PFSK-1 (cell line): ENCODE data around the gene LHX3.

ENCODE experiments used
- FOXP2 ChIP-seq: optimal IDR thresholded peaks from 2 replicates; pipeline ENCODE3; 2011; ENCODE audit warnings: borderline replicate concordance, control low read depth, inconsistent platforms; ENCODE audit not compliant: insufficient read depth; ENCODE audit errors: extremely low read length, extremely low read depth
- POLR2AphosphoS5 ChIP-seq: IDR thresholded peaks from 2 replicates; pipeline ENCODE4 v1.6.1; 2012; ENCODE audit warnings: low read depth, mild to moderate bottlenecking, control low read depth, low read length, moderate library complexity
- SIN3A ChIP-seq: IDR thresholded peaks from 2 replicates; pipeline ENCODE4 v1.6.1; 2012; ENCODE audit warnings: mild to moderate bottlenecking, low read length, moderate library complexity, borderline replicate concordance; ENCODE audit not compliant: insufficient read depth
- TAF1 ChIP-seq: IDR thresholded peaks from 2 replicates; pipeline ENCODE4 v1.6.1; 2012; ENCODE audit warnings: low read length, control low read depth, borderline replicate concordance; ENCODE audit not compliant: insufficient read depth
- TF ChIP-seq, protein P1 (sequence below), 2 experiments: IDR thresholded peaks; 2 replicates each; pipeline versions ENCODE4 v1.6.1 to v1.8.0; 2011 to 2012; ENCODE audit warnings: low read depth in 2 of 2, low read length in 2 of 2, control low read depth in 1 of 2, inconsistent platforms in 1 of 2, mild to moderate bottlenecking in 1 of 2, moderate library complexity in 1 of 2; ENCODE audit not compliant: insufficient read depth in 1 of 2

LHX3 gene

DNA sequence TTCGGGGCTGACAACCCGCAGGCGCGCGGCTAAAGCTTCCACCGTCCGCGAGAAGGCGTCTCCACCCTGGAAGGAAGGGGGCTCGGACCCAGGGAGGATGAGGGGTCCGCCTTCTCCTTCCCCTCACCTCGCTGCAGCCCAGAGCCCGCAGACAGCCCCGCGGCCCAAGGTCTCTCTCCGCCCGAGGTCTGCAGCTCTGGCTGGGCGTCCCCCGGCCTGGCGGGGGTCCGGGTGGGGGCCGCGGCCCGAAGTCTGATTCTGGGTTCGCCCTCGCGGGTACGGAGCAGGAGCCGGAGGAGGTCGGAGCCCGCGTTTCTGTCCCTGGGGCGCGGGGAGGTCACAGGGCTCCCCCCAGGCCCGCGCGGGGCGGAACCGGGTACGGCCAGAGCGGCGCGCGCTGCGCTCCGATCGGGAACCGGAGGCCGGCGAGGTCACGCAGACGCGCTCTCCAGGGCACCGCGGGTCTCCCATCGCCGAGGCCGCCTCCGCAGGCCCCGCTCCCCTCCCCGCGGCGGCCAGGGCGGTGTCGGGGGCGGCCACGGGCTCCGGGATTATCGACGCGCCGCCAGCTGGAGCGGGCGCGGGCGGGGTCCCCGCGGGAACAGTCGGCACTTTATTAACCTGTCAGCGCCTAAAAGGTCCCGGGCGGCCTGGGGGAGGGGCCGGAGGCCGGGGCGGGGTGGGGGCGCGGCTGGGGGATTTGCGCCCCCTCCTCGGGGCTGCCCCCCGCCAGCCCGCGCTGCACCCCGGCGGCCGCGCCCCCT is 11.6 kb downstream of the LHX3 start:
- TF ChIP-seq, protein P1, sequence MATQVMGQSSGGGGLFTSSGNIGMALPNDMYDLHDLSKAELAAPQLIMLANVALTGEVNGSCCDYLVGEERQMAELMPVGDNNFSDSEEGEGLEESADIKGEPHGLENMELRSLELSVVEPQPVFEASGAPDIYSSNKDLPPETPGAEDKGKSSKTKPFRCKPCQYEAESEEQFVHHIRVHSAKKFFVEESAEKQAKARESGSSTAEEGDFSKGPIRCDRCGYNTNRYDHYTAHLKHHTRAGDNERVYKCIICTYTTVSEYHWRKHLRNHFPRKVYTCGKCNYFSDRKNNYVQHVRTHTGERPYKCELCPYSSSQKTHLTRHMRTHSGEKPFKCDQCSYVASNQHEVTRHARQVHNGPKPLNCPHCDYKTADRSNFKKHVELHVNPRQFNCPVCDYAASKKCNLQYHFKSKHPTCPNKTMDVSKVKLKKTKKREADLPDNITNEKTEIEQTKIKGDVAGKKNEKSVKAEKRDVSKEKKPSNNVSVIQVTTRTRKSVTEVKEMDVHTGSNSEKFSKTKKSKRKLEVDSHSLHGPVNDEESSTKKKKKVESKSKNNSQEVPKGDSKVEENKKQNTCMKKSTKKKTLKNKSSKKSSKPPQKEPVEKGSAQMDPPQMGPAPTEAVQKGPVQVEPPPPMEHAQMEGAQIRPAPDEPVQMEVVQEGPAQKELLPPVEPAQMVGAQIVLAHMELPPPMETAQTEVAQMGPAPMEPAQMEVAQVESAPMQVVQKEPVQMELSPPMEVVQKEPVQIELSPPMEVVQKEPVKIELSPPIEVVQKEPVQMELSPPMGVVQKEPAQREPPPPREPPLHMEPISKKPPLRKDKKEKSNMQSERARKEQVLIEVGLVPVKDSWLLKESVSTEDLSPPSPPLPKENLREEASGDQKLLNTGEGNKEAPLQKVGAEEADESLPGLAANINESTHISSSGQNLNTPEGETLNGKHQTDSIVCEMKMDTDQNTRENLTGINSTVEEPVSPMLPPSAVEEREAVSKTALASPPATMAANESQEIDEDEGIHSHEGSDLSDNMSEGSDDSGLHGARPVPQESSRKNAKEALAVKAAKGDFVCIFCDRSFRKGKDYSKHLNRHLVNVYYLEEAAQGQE (IDR thresholded peaks at IDR 0.05; ENCODE audit: insufficient read depth in 1 of 2, low read depth in 2 of 2, low read length in 2 of 2): no peak
- TF ChIP-seq SIN3A (no peak), POLR2AphosphoS5 (no peak), FOXP2 (no peak), TAF1 (no peak)

DNA sequence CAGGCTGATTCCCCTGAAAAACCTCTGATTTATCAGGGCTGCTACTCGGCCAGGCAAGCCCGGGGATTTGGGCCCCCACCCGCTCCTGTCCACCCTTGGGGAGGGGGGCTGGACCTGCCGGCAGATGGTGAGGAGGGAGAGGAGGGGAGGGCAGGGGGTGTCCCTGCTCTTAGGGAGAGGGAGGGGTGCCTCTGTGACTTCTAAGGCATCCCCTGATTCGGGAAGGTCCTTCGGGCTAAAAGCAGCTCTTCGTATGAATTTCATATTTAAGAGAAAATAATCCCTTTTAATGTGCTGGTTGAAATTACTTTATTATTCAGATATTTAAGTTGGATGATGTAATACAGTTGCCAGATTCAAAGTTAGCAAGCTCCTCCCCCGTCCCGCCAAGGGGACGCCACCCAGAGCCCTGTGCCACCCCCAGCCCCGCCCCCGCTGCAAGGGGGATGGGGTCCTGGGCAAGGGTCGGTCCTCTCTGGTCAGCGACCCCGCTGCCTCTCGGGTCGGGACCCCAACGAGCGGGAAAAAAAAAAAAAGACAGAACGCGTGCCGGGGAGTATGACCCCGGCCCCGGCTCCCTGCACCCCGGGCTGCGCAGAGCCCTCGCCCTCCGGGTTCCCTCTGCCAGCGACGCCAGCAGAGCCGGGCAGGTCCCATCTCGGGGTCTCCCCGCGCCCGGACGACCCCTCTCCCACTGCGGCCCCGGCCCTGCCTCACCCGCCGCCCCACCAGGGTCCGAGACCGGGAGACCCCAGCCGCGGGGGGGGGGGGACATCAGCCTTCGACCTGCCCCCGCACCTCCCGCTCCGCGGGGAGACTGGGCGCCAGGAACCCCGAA is 12.4 kb downstream of the LHX3 start:
- TF ChIP-seq TAF1 (no peak), POLR2AphosphoS5 (no peak), SIN3A (no peak), FOXP2 (no peak)
- TF ChIP-seq, protein P1 (IDR thresholded peaks at IDR 0.05; ENCODE audit: insufficient read depth in 1 of 2, low read depth in 2 of 2, low read length in 2 of 2): no peak

DNA sequence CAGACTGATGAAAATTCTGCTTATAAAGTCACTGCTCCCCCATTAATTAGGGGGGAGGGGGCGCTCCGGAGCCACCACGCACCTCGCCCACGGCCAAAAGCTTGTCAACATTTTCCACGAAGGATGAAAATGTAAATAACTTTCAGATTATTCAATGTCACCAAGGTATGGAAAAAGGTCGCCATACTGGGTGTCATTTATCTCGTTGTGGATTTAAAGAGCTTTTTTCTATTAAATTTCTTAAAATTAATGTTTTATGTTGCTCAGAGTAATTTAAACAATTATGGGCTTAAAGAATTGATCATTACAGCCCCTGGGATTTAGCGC is 13.0 kb downstream of the LHX3 start:
- TF ChIP-seq SIN3A (no peak), POLR2AphosphoS5 (no peak)

DNA sequence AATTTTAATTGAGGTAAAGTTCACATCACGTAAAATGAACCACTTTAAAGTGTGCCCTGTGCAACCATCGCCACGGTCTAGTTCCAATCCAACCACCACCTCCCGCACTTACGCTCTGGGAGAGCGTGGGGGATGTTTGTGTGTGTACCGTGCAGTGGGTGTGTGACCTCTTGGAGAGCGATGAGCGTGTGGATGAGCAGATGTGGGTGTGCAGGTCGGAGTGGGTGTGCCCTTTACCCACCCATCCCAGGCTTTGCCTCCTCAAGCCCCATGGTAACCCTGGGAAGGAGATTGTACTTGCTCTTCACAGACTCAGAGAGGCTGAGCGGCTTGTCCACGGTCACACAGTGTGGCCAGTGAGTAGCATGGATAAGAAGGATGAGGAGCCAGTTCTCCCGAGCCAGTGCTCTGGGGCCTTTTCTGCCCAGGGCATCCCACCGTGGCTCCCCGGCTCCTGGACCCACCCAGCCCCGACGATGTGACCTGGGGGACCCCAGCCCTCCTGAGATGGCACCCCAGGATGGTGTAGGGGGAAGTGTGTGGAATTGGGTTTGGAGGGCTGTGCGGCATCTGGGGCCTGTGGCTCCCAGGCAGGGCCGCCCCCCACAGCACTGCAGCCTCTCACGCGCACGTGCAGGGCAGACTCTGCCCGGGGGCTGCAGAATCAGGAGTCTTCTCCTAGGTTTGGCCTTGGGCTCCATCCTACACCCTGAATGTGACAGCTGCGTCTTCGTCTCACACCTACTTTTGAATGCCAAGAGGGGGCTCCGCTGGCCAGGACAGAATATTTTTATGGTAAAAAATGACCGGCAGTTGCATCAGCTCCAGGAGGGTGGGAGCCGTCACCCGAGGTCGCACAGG is 13.6 kb downstream of the LHX3 start:
- no peak for TF ChIP-seq POLR2AphosphoS5
- TF ChIP-seq, protein P1 (IDR thresholded peaks at IDR 0.05; ENCODE audit: insufficient read depth in 1 of 2, low read depth in 2 of 2, low read length in 2 of 2): no peak
- TF ChIP-seq SIN3A: no peak
- no peak for TF ChIP-seq FOXP2
- no peak for TF ChIP-seq TAF1

DNA sequence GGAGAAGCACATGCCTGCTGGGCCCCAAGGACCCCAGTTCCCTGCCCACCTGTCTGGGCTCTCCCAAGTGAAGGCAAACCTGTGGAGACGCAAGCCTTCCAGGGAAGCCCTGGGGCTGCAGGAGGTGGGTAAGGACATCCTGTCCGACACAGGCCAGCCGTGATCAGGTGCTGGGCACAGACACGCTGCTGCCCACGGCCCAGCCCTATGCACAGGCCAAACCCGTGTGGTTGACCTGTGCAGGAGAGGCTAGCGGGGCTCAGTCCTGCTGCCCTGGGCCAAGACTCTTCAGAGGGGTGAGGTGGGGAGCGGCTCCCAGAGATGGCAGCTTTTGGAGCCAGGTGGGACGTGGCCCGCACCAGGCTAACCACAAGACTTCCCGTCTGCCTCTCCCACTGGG is 14.3 kb downstream of the LHX3 start:
- TF ChIP-seq TAF1 (no peak), SIN3A (no peak)

DNA sequence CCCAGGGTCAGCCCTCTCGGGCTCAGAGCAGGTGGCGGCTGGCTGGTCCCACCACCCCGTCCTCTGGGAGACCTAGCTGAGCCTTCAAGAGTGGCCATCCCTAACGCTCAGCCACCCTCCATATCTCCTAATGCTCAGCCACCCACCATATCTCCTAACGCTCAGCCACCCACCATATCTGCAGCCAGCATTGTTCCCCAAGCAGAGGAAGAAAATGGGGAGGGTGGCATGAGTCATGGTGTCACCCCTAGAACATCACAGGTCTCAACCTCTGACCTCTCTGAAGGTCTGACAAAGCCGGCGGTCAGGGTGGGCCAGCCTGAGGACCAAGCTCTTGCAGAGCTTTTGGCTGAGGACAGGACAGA is 14.7 kb downstream of the LHX3 start:
- TF ChIP-seq, protein P1 (IDR thresholded peaks at IDR 0.05; ENCODE audit: insufficient read depth in 1 of 2, low read depth in 2 of 2, low read length in 2 of 2): no peak
- no peak for TF ChIP-seq SIN3A
- no peak for TF ChIP-seq FOXP2
- no peak for TF ChIP-seq POLR2AphosphoS5
- TF ChIP-seq TAF1: no peak
